Measurements from ENCODE around the gene MAP3K2. TPM values are rescaled to one million over a fixed set of nuclear protein-coding genes. Genes with fewer than 3 reads are reported as not detected.
A peak's percentile ranks its signal among the peaks of the same experiment; 100 is the strongest.

The MAP3K2 gene
- polyA plus RNA-seq, 1 donor, result 27.5 TPM

GRCh38 chr2:127427376-127428056 lies 39.7 kb upstream of the MAP3K2 start:
- no peak overlapping the region for H3K4me3 ChIP-seq (ENCODE audit: low read length)
- peaks cover 10% of the 10 kb centered on the region for H3K27me3 ChIP-seq (ENCODE audit: control insufficient read depth, insufficient read depth, low read length)
- H3K27ac ChIP-seq (ENCODE audit: low read length), result no peak overlapping the region
- no peak for DNase-seq
- H3K9me3 ChIP-seq (ENCODE audit: control insufficient read depth, low read depth, low read length), result peaks cover 4% of the 10 kb centered on the region
- no CpG with 5 or more reads among the region's 7 CpGs for WGBS (ENCODE audit: insufficient coverage, low lambda C conversion rate)
- H3K36me3 ChIP-seq (ENCODE audit: control insufficient read depth, insufficient read depth, low read length), result peaks cover 4% of the 10 kb centered on the region
- peaks cover 5% of the 10 kb centered on the region for H3K4me1 ChIP-seq (ENCODE audit: control insufficient read depth, insufficient read depth, low read length)

- Histone ChIP-seq H3K9me3 (ENCODE audit: control insufficient read depth, low read depth, low read length) (peaks cover 4% of the 10 kb centered on the region), H3K27ac (ENCODE audit: low read length) (no peak overlapping the region), H3K4me3 (ENCODE audit: low read length) (no peak overlapping the region), H3K36me3 (ENCODE audit: control insufficient read depth, insufficient read depth, low read length) (peaks cover 4% of the 10 kb centered on the region), H3K27me3 (ENCODE audit: control insufficient read depth, insufficient read depth, low read length) (peaks cover 18% of the 10 kb centered on the region), H3K4me1 (ENCODE audit: control insufficient read depth, insufficient read depth, low read length) (peaks cover 5% of the 10 kb centered on the region)
- DNase-seq, result no peak
- no CpG with 5 or more reads among the region's 10 CpGs for WGBS (ENCODE audit: insufficient coverage, low lambda C conversion rate)
Observed at GRCh38 chr2:127426501-127427354, 39.0 kb upstream of the MAP3K2 start.

- Histone ChIP-seq H3K27me3 (ENCODE audit: control insufficient read depth, insufficient read depth, low read length) (peaks cover 19% of the 10 kb centered on the region), H3K36me3 (ENCODE audit: control insufficient read depth, insufficient read depth, low read length) (peaks cover 4% of the 10 kb centered on the region), H3K4me1 (ENCODE audit: control insufficient read depth, insufficient read depth, low read length) (peaks cover 5% of the 10 kb centered on the region), H3K27ac (ENCODE audit: low read length) (no peak overlapping the region), H3K4me3 (ENCODE audit: low read length) (no peak overlapping the region), H3K9me3 (ENCODE audit: control insufficient read depth, low read depth, low read length) (peaks cover 4% of the 10 kb centered on the region)
- no CpG with 5 or more reads among the region's 16 CpGs for WGBS (ENCODE audit: insufficient coverage, low lambda C conversion rate)
- no peak for DNase-seq
Observed at GRCh38 chr2:127425540-127426490, 38.0 kb upstream of the MAP3K2 start.

- Histone ChIP-seq H3K27ac (ENCODE audit: low read length) (no peak overlapping the region), H3K36me3 (ENCODE audit: control insufficient read depth, insufficient read depth, low read length) (peaks cover 4% of the 10 kb centered on the region), H3K27me3 (ENCODE audit: control insufficient read depth, insufficient read depth, low read length) (peaks cover 19% of the 10 kb centered on the region), H3K9me3 (ENCODE audit: control insufficient read depth, low read depth, low read length) (peaks cover 4% of the 10 kb centered on the region), H3K4me3 (ENCODE audit: low read length) (no peak overlapping the region), H3K4me1 (ENCODE audit: control insufficient read depth, insufficient read depth, low read length) (peaks cover 5% of the 10 kb centered on the region)
- no peak for DNase-seq
- no CpG with 5 or more reads among the region's 13 CpGs for WGBS (ENCODE audit: insufficient coverage, low lambda C conversion rate)
Observed at GRCh38 chr2:127424598-127425520, 37.1 kb upstream of the MAP3K2 start.

GRCh38 chr2:127423880-127424279 lies 36.1 kb upstream of the MAP3K2 start:
- no CpG with 5 or more reads among the region's 1 CpG for WGBS (ENCODE audit: insufficient coverage, low lambda C conversion rate)
- Histone ChIP-seq H3K36me3 (ENCODE audit: control insufficient read depth, insufficient read depth, low read length) (peaks cover 4% of the 10 kb centered on the region), H3K4me3 (ENCODE audit: low read length) (peak overlapping the region; percentile 51), H3K4me1 (ENCODE audit: control insufficient read depth, insufficient read depth, low read length) (peaks cover 5% of the 10 kb centered on the region), H3K27me3 (ENCODE audit: control insufficient read depth, insufficient read depth, low read length) (peaks cover 19% of the 10 kb centered on the region), H3K27ac (ENCODE audit: low read length) (no peak overlapping the region), H3K9me3 (ENCODE audit: control insufficient read depth, low read depth, low read length) (peaks cover 4% of the 10 kb centered on the region)
- DNase-seq, result no peak

- DNase-seq, result peak; percentile 60 to 85
- Histone ChIP-seq H3K9me3 (ENCODE audit: control insufficient read depth, low read depth, low read length) (peaks cover 4% of the 10 kb centered on the region), H3K36me3 (ENCODE audit: control insufficient read depth, insufficient read depth, low read length) (peaks cover 4% of the 10 kb centered on the region), H3K27me3 (ENCODE audit: control insufficient read depth, insufficient read depth, low read length) (peaks cover 19% of the 10 kb centered on the region), H3K4me1 (ENCODE audit: control insufficient read depth, insufficient read depth, low read length) (peaks cover 5% of the 10 kb centered on the region), H3K27ac (ENCODE audit: low read length) (no peak overlapping the region), H3K4me3 (ENCODE audit: low read length) (peak overlapping the region; percentile 51)
- 0% methylated on average over 5 of the region's 29 CpGs for WGBS (ENCODE audit: insufficient coverage, low lambda C conversion rate)
Observed at GRCh38 chr2:127423478-127423843, 35.7 kb upstream of the MAP3K2 start.

- H3K4me1 ChIP-seq (ENCODE audit: control insufficient read depth, insufficient read depth, low read length), result peaks cover 8% of the 10 kb centered on the region
- no peak overlapping the region for H3K27ac ChIP-seq (ENCODE audit: low read length)
- H3K27me3 ChIP-seq (ENCODE audit: control insufficient read depth, insufficient read depth, low read length), result peaks cover 19% of the 10 kb centered on the region
- WGBS (ENCODE audit: insufficient coverage, low lambda C conversion rate), result no CpG with 5 or more reads among the region's 73 CpGs
- H3K4me3 ChIP-seq (ENCODE audit: low read length), result peak overlapping the region; percentile 51
- peaks cover 4% of the 10 kb centered on the region for H3K36me3 ChIP-seq (ENCODE audit: control insufficient read depth, insufficient read depth, low read length)
- H3K9me3 ChIP-seq (ENCODE audit: control insufficient read depth, low read depth, low read length), result peaks cover 4% of the 10 kb centered on the region
- DNase-seq, result peak in 1 of 2 donors; percentile 64
Observed at GRCh38 chr2:127422559-127423477, 35.0 kb upstream of the MAP3K2 start.

GRCh38 chr2:127421871-127422558 lies 34.2 kb upstream of the MAP3K2 start:
- Histone ChIP-seq H3K9me3 (ENCODE audit: control insufficient read depth, low read depth, low read length) (peaks cover 4% of the 10 kb centered on the region), H3K27me3 (ENCODE audit: control insufficient read depth, insufficient read depth, low read length) (peaks cover 19% of the 10 kb centered on the region), H3K36me3 (ENCODE audit: control insufficient read depth, insufficient read depth, low read length) (peaks cover 2% of the 10 kb centered on the region), H3K4me3 (ENCODE audit: low read length) (no peak overlapping the region), H3K27ac (ENCODE audit: low read length) (no peak overlapping the region), H3K4me1 (ENCODE audit: control insufficient read depth, insufficient read depth, low read length) (peaks cover 8% of the 10 kb centered on the region)
- no peak for DNase-seq
- WGBS (ENCODE audit: insufficient coverage, low lambda C conversion rate), result no CpG with 5 or more reads among the region's 16 CpGs

All from large intestine (tissue), 3 donors.